SK-N-SH (cell line): ENCODE data around the gene NUP42. TPM values are rescaled to one million over a fixed set of nuclear protein-coding genes. Genes with fewer than 3 reads are reported as not detected.

Source experiments
- CTCF ChIA-PET: fragments of 300-600, 350-600 bp; formaldehyde crosslinking; extraction: SDS; loops from one replicate; lab custom pipeline; 2021; lab: Yijun Ruan, JAX
- POLR2A ChIA-PET: fragments of 350-600 bp; sonication (Branson Sonifier 250); formaldehyde crosslinking; extraction: SDS; loops from one replicate; lab custom pipeline; 2020; ENCODE audit warnings: antibody characterized with exemption, inconsistent platforms; lab: Yijun Ruan, JAX
- DNase-seq: peaks from one replicate; pipeline ENCODE4 v3.0.0; 2012
- H2AFZ ChIP-seq: fragments of 200-600 bp; sonication (generic); 2 replicates; pipeline ENCODE4 v1.8.1; 2016; ENCODE audit warnings: antibody characterized with exemption, mild to moderate bottlenecking, low read depth
- H3F3A ChIP-seq: fragments of 200-600 bp; sonication (generic); replicated peaks from 2 replicates; pipeline ENCODE3; 2016; ENCODE audit warnings: antibody characterized with exemption, mild to moderate bottlenecking; ENCODE audit not compliant: insufficient read depth
- H3K27ac ChIP-seq, 2 experiments: fragments of 200-500 bp in 1 of 2; fragments of 200-600 bp in 1 of 2; sonication (Bioruptor generic) in 1 of 2; sonication (generic), shearing (Covaris generic) in 1 of 2; 2 replicates each; pipeline versions ENCODE4 v1.5.1 to v1.6.1; 2014 to 2016; ENCODE audit warnings: low read depth in 2 of 2, inconsistent platforms in 1 of 2, low read length in 1 of 2, mild to moderate bottlenecking in 1 of 2, mixed read lengths in 1 of 2
- H3K27me3 ChIP-seq: fragments of 200-600 bp; sonication (generic), shearing (Covaris generic); 2 replicates; pipeline ENCODE4 v1.6.1; 2016; ENCODE audit warnings: mixed run types; ENCODE audit not compliant: insufficient read depth
- H3K36me3 ChIP-seq, 2 experiments: fragments of 200-500 bp in 1 of 2; fragments of 200-600 bp in 1 of 2; sonication (Bioruptor generic) in 1 of 2; sonication (generic) in 1 of 2; replicated peaks in 1 of 2; 2 replicates each; pipeline versions ENCODE3 to v1.5.1; 2014 to 2016; ENCODE audit warnings: low read length in 1 of 2, mild to moderate bottlenecking in 1 of 2; ENCODE audit not compliant: insufficient read depth in 2 of 2, control insufficient read depth in 1 of 2
- H3K4me1 ChIP-seq, 2 experiments: fragments of 200-500 bp in 1 of 2; fragments of 200-600 bp in 1 of 2; sonication (Bioruptor generic) in 1 of 2; sonication (generic), shearing (Covaris generic) in 1 of 2; 2 replicates each; pipeline versions ENCODE4 v1.5.1 to v1.6.1; 2014 to 2016; ENCODE audit warnings: low read depth in 1 of 2, low read length in 1 of 2, mixed run types in 1 of 2; ENCODE audit not compliant: insufficient read depth in 2 of 2, control insufficient read depth in 1 of 2
- H3K4me2 ChIP-seq: fragments of 200-600 bp; sonication (generic), shearing (Covaris generic); 2 replicates; pipeline ENCODE4 v1.6.1; 2017; ENCODE audit warnings: mixed run types
- H3K4me3 ChIP-seq, 2 experiments: fragments of 200-500 bp in 1 of 2; fragments of 200-600 bp in 1 of 2; sonication (Bioruptor generic) in 1 of 2; sonication (generic), shearing (Covaris generic) in 1 of 2; 2 replicates each; pipeline versions ENCODE4 v1.5.1 to v1.8.1; 2014 to 2016; ENCODE audit warnings: low read depth in 2 of 2, inconsistent platforms in 1 of 2, low read length in 1 of 2, mild to moderate bottlenecking in 1 of 2, mixed read lengths in 1 of 2, moderate library complexity in 1 of 2
- H3K79me2 ChIP-seq: fragments of 200-600 bp; sonication (generic); 2 replicates; pipeline ENCODE4 v1.8.1; 2017; ENCODE audit warnings: mild to moderate bottlenecking; ENCODE audit not compliant: insufficient read depth
- H3K9ac ChIP-seq: fragments of 200-600 bp; sonication (generic); 2 replicates; pipeline ENCODE4 v1.6.1; 2017; ENCODE audit warnings: mixed run types
- H3K9me2 ChIP-seq: fragments of 200-600 bp; sonication (generic); 2 replicates; pipeline ENCODE4 v1.6.1; 2017; ENCODE audit warnings: mixed run types
- H3K9me3 ChIP-seq: fragments of 200-600 bp; sonication (generic); 2 replicates; pipeline ENCODE4 v1.6.1; 2017; ENCODE audit warnings: mixed run types, mild to moderate bottlenecking, moderate library complexity
- H4K20me1 ChIP-seq: fragments of 200-600 bp; sonication (generic); 2 replicates; pipeline ENCODE4 v1.6.1; 2017; ENCODE audit warnings: mild to moderate bottlenecking, mixed run types; ENCODE audit not compliant: insufficient read depth
- CHD2 ChIP-seq: fragments of 150-350 bp; IDR thresholded peaks from 2 replicates; pipeline ENCODE4 v1.6.1; 2018; ENCODE audit warnings: low read length; ENCODE audit not compliant: partially characterized antibody
- CTCF ChIP-seq: fragments of 200-600 bp; sonication (generic); IDR thresholded peaks from 2 replicates; pipeline ENCODE4 v1.6.1; 2017; ENCODE audit warnings: antibody characterized with exemption, mild to moderate bottlenecking, moderate library complexity
- EP300 ChIP-seq, 2 experiments: IDR thresholded peaks; 2 replicates each; pipeline versions ENCODE4 v1.4.0 to v1.6.1; 2012; ENCODE audit warnings: borderline replicate concordance in 1 of 2, low read depth in 1 of 2, low read length in 1 of 2
- EZH2phosphoT487 ChIP-seq: fragments of 200-600 bp; sonication (generic); IDR thresholded peaks from 2 replicates; pipeline ENCODE4 v1.6.1; 2017; ENCODE audit warnings: low read depth, mixed run types, mild to moderate bottlenecking, antibody characterized with exemption, moderate library complexity, borderline replicate concordance
- FOXJ3 ChIP-seq: sonication (generic); formaldehyde crosslinking; IDR thresholded peaks from 2 replicates; pipeline ENCODE4 v1.5.1; 2020; ENCODE audit warnings: mild to moderate bottlenecking, missing genetic modification reagents
- IRF3 ChIP-seq: fragments of 150-350 bp; IDR thresholded peaks from 2 replicates; pipeline ENCODE4 v1.6.1; 2016; ENCODE audit warnings: mild to moderate bottlenecking, low read depth, low read length
- JUND ChIP-seq: IDR thresholded peaks from 2 replicates; pipeline ENCODE4 v1.4.0; 2012
- MEF2A ChIP-seq: IDR thresholded peaks from 2 replicates; pipeline ENCODE4 v1.4.0; 2012; ENCODE audit warnings: low read depth, borderline replicate concordance
- MXI1 ChIP-seq: IDR thresholded peaks from 2 replicates; pipeline ENCODE4 v1.6.1; 2012; ENCODE audit warnings: mild to moderate bottlenecking, low read depth, low read length, improper control_type of control experiment
- NFIC ChIP-seq: IDR thresholded peaks from 2 replicates; pipeline ENCODE4 v1.4.0; 2012; ENCODE audit warnings: borderline replicate concordance
- NRF1 ChIP-seq: IDR thresholded peaks from 2 replicates; pipeline ENCODE4 v1.6.1; 2012; ENCODE audit warnings: low read depth, mild to moderate bottlenecking, low read length
- POLR2AphosphoS5 ChIP-seq: IDR thresholded peaks from 2 replicates; pipeline ENCODE4 v1.6.1; 2012; ENCODE audit warnings: low read depth, low read length
- RAD21 ChIP-seq: IDR thresholded peaks from 2 replicates; pipeline ENCODE4 v1.6.1; 2012; ENCODE audit warnings: mild to moderate bottlenecking, low read length
- RCOR1 ChIP-seq: fragments of 150-350 bp; IDR thresholded peaks from 2 replicates; pipeline ENCODE4 v1.6.1; 2017; ENCODE audit warnings: antibody characterized with exemption, low read length
- RXRA ChIP-seq: IDR thresholded peaks from 2 replicates; pipeline ENCODE4 v1.4.0; 2012; ENCODE audit warnings: low read depth, mild to moderate bottlenecking, borderline replicate concordance
- SMC3 ChIP-seq: IDR thresholded peaks from 2 replicates; pipeline ENCODE4 v1.6.1; 2012; ENCODE audit warnings: low read depth, low read length, improper control_type of control experiment
- TAF1 ChIP-seq: IDR thresholded peaks from 2 replicates; pipeline ENCODE4 v1.6.1; 2012; ENCODE audit warnings: low read depth, mild to moderate bottlenecking, low read length, moderate library complexity, borderline replicate concordance
- TCF12 ChIP-seq: IDR thresholded peaks from 2 replicates; pipeline ENCODE4 v1.4.0; 2012
- USF1 ChIP-seq: IDR thresholded peaks from 2 replicates; pipeline ENCODE4 v1.4.0; 2012; ENCODE audit warnings: low read depth, borderline replicate concordance
- USF2 ChIP-seq: fragments of 150-350 bp; IDR thresholded peaks from 2 replicates; pipeline ENCODE4 v1.6.1; 2017; ENCODE audit warnings: antibody characterized with exemption, low read length, low read depth, borderline replicate concordance
- WGBS: methylation state at CpG from one replicate; pipeline ENCODE4 v1.1.6; 2017; ENCODE audit warnings: low lambda C conversion rate; 5-methylcytosine and 5-hydroxymethylcytosine counted together
- polyA plus RNA-seq, 3 experiments: library from polyadenylated mRNA; depleted of rRNA; stranded (reverse); fragments of >200 nt; gene quantifications; 2 replicates each; pipeline ENCODE4 v1.2.3, GENCODE V29; 2012

The NUP42 gene
- polyA plus RNA-seq, 1 of the 3 experiments (the other 2 are of a cell fraction): 22.7 TPM

GRCh38 chr7:23175938-23176337 is 5.9 kb upstream of the NUP42 start (continued):
- no peak for TF ChIP-seq TAF1
- TF ChIP-seq EZH2phosphoT487: no peak
- TF ChIP-seq CHD2: no peak
- no peak for TF ChIP-seq CTCF
- no peak for TF ChIP-seq NRF1
- no peak for TF ChIP-seq TCF12
- TF ChIP-seq MEF2A: no peak
- TF ChIP-seq RAD21: no peak
- no peak for TF ChIP-seq MXI1
- TF ChIP-seq POLR2AphosphoS5: no peak
- no peak for TF ChIP-seq USF1

- ChIA-PET POLR2A (interaction anchor here (1.6 kb wide), 1 partner anchor 77 kb away, joined by 5 read pairs; no protein-coding TSS in a partner anchor), CTCF (interaction anchor here (0.9 to 6.4 kb wide), 12 partner anchors 13 to 363 kb away, joined by 3 to 107 read pairs (median 8); no protein-coding TSS in a partner anchor)
- Histone ChIP-seq H3K4me2 (peak overlapping the region; percentile 83), H3K27me3 (no peaks in the 10 kb centered on the region), H3K9ac (peak overlapping the region; percentile 88), H3K9me2 (no peaks in the 10 kb centered on the region), H3K36me3 (peaks cover 30 to 35% of the 10 kb centered on the region in 2 experiments), H4K20me1 (no peaks in the 10 kb centered on the region; the same call in 1 of the 2 replicates), H3K9me3 (no peaks in the 10 kb centered on the region), H2AFZ (no peak overlapping the region), H3F3A (peaks cover 17% of the 10 kb centered on the region), H3K79me2 (peaks cover 60% of the 10 kb centered on the region), H3K4me3 (peak overlapping the region; percentile 89 to 94), H3K27ac (no peak overlapping the region), H3K4me1 (peaks cover 8 to 13% of the 10 kb centered on the region in 2 experiments; a peak in 3 of 4 replicates)
- DNase-seq: no peak
- no peak for TF ChIP-seq NFIC
- TF ChIP-seq FOXJ3 (CRISPR knock-in tag): no peak
- TF ChIP-seq EP300 (IDR thresholded peaks at IDR 0.05; ENCODE audit: borderline replicate concordance in 1 of 2, low read depth in 1 of 2, low read length in 1 of 2): no peak
- no peak for TF ChIP-seq USF1
- TF ChIP-seq NRF1: no peak
- TF ChIP-seq JUND: no peak
- no peak for TF ChIP-seq RCOR1
- TF ChIP-seq RAD21: no peak
- no peak for TF ChIP-seq IRF3
- TF ChIP-seq EZH2phosphoT487: no peak
- TF ChIP-seq RXRA: no peak
- no peak for TF ChIP-seq USF2
- no peak for TF ChIP-seq SMC3
- 91% methylated on average over 20 of the region's 20 CpGs for WGBS
These were observed 1.6 kb downstream of the NUP42 start for GRCh38 chr7:23183279-23184012.
